GM10248 (cell line): ENCODE measurements around the gene LRRC66.

Experiments used
- CTCF ChIA-PET: fragments of 300-600 bp; sonication (Branson Sonifier 250); formaldehyde crosslinking; extraction: SDS; loops from one replicate; lab custom pipeline; 2021; ENCODE audit warnings: antibody characterized with exemption; lab: Yijun Ruan, JAX
- POLR2A ChIA-PET: fragments of 350-650 bp; sonication (Branson Sonifier 250); formaldehyde crosslinking; extraction: SDS; loops from one replicate; lab custom pipeline; 2020; ENCODE audit warnings: antibody characterized with exemption; lab: Yijun Ruan, JAX
- DNase-seq: peaks from one replicate; pipeline ENCODE4 v3.0.0; 2012; ENCODE audit errors: extremely low spot score
- CTCF ChIP-seq: IDR thresholded peaks from 2 replicates; pipeline ENCODE4 v1.5.1; 2012; ENCODE audit warnings: mild to moderate bottlenecking, low read depth; ENCODE audit errors: extremely low read depth, missing control alignments, control extremely low read depth

The LRRC66 gene

GRCh38 chr4:52005604-52006273 is 14.4 kb downstream of the LRRC66 start:
- POLR2A ChIA-PET: interaction anchor here (0.6 kb wide), 1 partner anchor 47 kb away, joined by 5 read pairs; no protein-coding TSS in a partner anchor
- DNase-seq: no peak
- TF ChIP-seq CTCF: no peak
- CTCF ChIA-PET: interaction anchor here (1.1 kb wide), 1 partner anchor 24 kb away, joined by 3 read pairs; no protein-coding TSS in a partner anchor

- CTCF ChIA-PET: no interaction called here
- POLR2A ChIA-PET: no interaction called here
- TF ChIP-seq CTCF: no peak
- DNase-seq: no peak
These were observed 15.7 kb downstream of the LRRC66 start for GRCh38 chr4:52004414-52004813.

GRCh38 chr4:52001616-52002015 is 18.5 kb downstream of the LRRC66 start:
- no peak for TF ChIP-seq CTCF
- ChIA-PET CTCF (no interaction called here), POLR2A (no interaction called here)
- DNase-seq: no peak

- TF ChIP-seq CTCF: no peak
- CTCF ChIA-PET: no interaction called here
- POLR2A ChIA-PET: no interaction called here
- DNase-seq: no peak
These were observed 20.9 kb downstream of the LRRC66 start for GRCh38 chr4:51999250-51999649.

GRCh38 chr4:51998837-51999236 is 21.3 kb downstream of the LRRC66 start:
- DNase-seq: no peak
- ChIA-PET CTCF (no interaction called here), POLR2A (no interaction called here)
- no peak for TF ChIP-seq CTCF

- ChIA-PET POLR2A (no interaction called here), CTCF (no interaction called here)
- no peak for TF ChIP-seq CTCF
- DNase-seq: no peak
These were observed 22.5 kb downstream of the LRRC66 start for GRCh38 chr4:51997647-51998046.
